GM23248 (cell line): Measurements from ENCODE around the gene TMEM191C.

Experiments used
- EZH2 ChIP-seq: fragments of 200-600 bp; sonication (generic); IDR thresholded peaks from 2 replicates; pipeline ENCODE4 v1.6.1; 2018; ENCODE audit warnings: antibody characterized with exemption, mild to moderate bottlenecking; ENCODE audit not compliant: insufficient read depth, poor library complexity, severe bottlenecking
- EZH2phosphoT487 ChIP-seq: fragments of 200-600 bp; sonication (generic); IDR thresholded peaks from 2 replicates; pipeline ENCODE4 v1.6.1; 2018; ENCODE audit warnings: antibody characterized with exemption, moderate library complexity, mild to moderate bottlenecking, low read depth; ENCODE audit not compliant: insufficient read depth

DNA sequence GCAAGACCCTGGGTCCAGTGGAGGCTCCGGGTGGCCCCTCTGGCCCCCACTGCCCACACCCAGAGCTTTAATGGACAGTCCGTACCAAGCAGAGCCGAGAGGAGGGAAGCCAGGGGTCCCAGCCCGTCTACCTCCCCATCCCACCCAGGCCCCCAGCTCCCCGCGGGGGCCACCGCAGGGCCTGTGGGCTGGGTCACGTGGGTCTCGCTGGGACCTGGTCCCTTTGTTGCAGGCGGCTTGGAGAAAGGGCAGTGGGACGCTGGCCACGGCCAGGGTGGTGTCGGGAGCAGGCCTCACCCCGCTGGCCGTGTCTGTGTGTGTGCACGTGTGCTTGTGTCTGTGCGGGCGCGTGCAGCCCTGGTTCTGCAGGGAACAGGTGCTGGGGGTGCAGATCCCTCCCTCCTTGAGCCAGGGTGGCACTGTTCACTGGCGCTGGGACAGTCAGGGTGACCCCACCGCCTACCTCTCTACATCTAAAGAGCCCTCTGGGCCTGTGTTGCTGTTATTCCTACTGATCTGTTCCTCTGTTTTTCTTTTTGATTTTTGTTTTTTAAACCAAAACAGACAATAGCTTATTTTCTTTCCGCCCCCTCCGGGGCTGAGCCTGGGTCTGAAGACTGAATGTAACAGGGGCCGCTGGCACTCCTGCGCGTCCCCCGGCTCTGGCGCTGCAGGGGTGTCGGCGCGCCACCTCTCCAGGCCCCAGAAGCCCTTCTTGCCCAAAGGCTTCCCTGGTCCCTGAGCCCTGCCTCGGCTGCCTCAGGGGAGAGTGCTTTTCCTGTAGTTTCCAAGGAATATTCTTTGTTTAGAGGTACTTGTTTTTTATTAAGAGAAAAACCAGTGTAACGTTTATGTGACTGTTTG is 20.1 kb upstream of the TMEM191C start:
- TF ChIP-seq EZH2phosphoT487 (no peak), EZH2 (no peak)
